HEK293 (cell line): ENCODE data around the gene PEPD.

Experiments
- CTCF ChIA-PET: fragments of 350-600 bp; formaldehyde crosslinking; extraction: SDS; loops from one replicate; lab custom pipeline; 2021; ENCODE audit warnings: antibody characterized with exemption; lab: Yijun Ruan, JAX
- POLR2A ChIA-PET: fragments of 300-600 bp; formaldehyde crosslinking; extraction: SDS; loops from one replicate; lab custom pipeline; 2020; ENCODE audit warnings: antibody characterized with exemption, inconsistent platforms; lab: Yijun Ruan, JAX
- H3K27ac ChIP-seq: fragments of 200-500 bp; sonication (Bioruptor generic); 2 replicates; pipeline ENCODE4 v1.5.1; 2014; ENCODE audit warnings: low read depth, low read length, control low read depth, inconsistent platforms; ENCODE audit errors: extremely low read depth
- H3K36me3 ChIP-seq, 2 experiments: fragments of 200-500 bp in 1 of 2; sonication (Bioruptor generic) in 1 of 2; 1 replicate in 1 of 2; 2 replicates in 1 of 2; pipeline ENCODE4 v1.5.1; 2014 to 2017; ENCODE audit warnings: inconsistent platforms in 2 of 2, low read length in 2 of 2; ENCODE audit not compliant: control insufficient read depth in 2 of 2, insufficient read depth in 1 of 2
- H3K4me1 ChIP-seq: fragments of 200-500 bp; sonication (Bioruptor generic); 2 replicates; pipeline ENCODE4 v1.5.1; 2014; ENCODE audit warnings: mild to moderate bottlenecking, low read length, inconsistent platforms; ENCODE audit not compliant: control insufficient read depth, insufficient read depth
- H3K4me3 ChIP-seq: 2 replicates; pipeline ENCODE4 v1.5.1; 2011; ENCODE audit warnings: low read depth, mild to moderate bottlenecking, control low read depth, low read length, moderate library complexity
- H3K9me3 ChIP-seq: fragments of 200-500 bp; sonication (Bioruptor generic); 2 replicates; pipeline ENCODE4 v1.5.1; 2014; ENCODE audit warnings: low read depth, low read length, inconsistent platforms; ENCODE audit not compliant: control insufficient read depth, insufficient read depth
- HOXA7 ChIP-seq: sonication (generic); formaldehyde crosslinking; IDR thresholded peaks from 2 replicates; pipeline ENCODE4 v1.8.1; 2022; ENCODE audit warnings: missing genetic modification reagents, borderline replicate concordance
- PBX3 ChIP-seq: sonication (generic); formaldehyde crosslinking; IDR thresholded peaks from 2 replicates; pipeline ENCODE4 v1.8.1; 2022; ENCODE audit warnings: mild to moderate bottlenecking, moderate library complexity, missing genetic modification reagents
- SCRT2 ChIP-seq: fragments of 450-650 bp; formaldehyde crosslinking; IDR thresholded peaks from 2 replicates; pipeline ENCODE4 v1.5.1; 2016; ENCODE audit warnings: missing biosample characterization, missing genetic modification characterization
- TSHZ1 ChIP-seq: fragments of 450-650 bp; formaldehyde crosslinking; IDR thresholded peaks from 2 replicates; pipeline ENCODE4 v1.5.1; 2016; ENCODE audit warnings: missing biosample characterization, missing genetic modification characterization, borderline replicate concordance
- ZBTB26 ChIP-seq: fragments of 450-650 bp; formaldehyde crosslinking; optimal IDR thresholded peaks from 2 replicates; pipeline ENCODE3; 2016; ENCODE audit warnings: missing biosample characterization, mild to moderate bottlenecking, missing genetic modification characterization
- ZNF112 ChIP-seq: fragments of 450-650 bp; formaldehyde crosslinking; IDR thresholded peaks from 2 replicates; pipeline ENCODE4 v1.5.0; 2017; ENCODE audit warnings: missing biosample characterization, missing genetic modification characterization
- ZNF18 ChIP-seq: fragments of 450-650 bp; formaldehyde crosslinking; IDR thresholded peaks from 2 replicates; pipeline ENCODE4 v1.5.1; 2016; ENCODE audit warnings: missing biosample characterization, missing genetic modification characterization
- ZNF37A ChIP-seq: fragments of 450-650 bp; IDR thresholded peaks from 2 replicates; pipeline ENCODE4 v1.5.1; 2018; ENCODE audit warnings: missing biosample characterization, missing genetic modification characterization
- ZNF48 ChIP-seq: fragments of 450-650 bp; formaldehyde crosslinking; IDR thresholded peaks from 2 replicates; pipeline ENCODE4 v1.5.1; 2016; ENCODE audit warnings: missing biosample characterization, missing genetic modification characterization
- ZNF558 ChIP-seq: fragments of 450-650 bp; formaldehyde crosslinking; IDR thresholded peaks from 2 replicates; pipeline ENCODE4 v1.5.1; 2016; ENCODE audit warnings: missing biosample characterization, missing genetic modification characterization
- ZNF600 ChIP-seq: fragments of 450-650 bp; formaldehyde crosslinking; IDR thresholded peaks from 2 replicates; pipeline ENCODE4 v1.5.1; 2016; ENCODE audit warnings: missing biosample characterization, missing genetic modification characterization
- ZNF639 ChIP-seq: fragments of 450-650 bp; formaldehyde crosslinking; IDR thresholded peaks from 2 replicates; pipeline ENCODE4 v1.5.1; 2016; ENCODE audit warnings: missing biosample characterization, missing genetic modification characterization
- ZNF660 ChIP-seq: fragments of 450-650 bp; IDR thresholded peaks from 2 replicates; pipeline ENCODE4 v1.5.1; 2018; ENCODE audit warnings: missing biosample characterization, mild to moderate bottlenecking, missing genetic modification characterization
- ZNF692 ChIP-seq: fragments of 450-650 bp; formaldehyde crosslinking; IDR thresholded peaks from 2 replicates; pipeline ENCODE4 v1.5.1; 2016; ENCODE audit warnings: missing biosample characterization, missing genetic modification characterization
- ZNF747 ChIP-seq: fragments of 450-650 bp; formaldehyde crosslinking; IDR thresholded peaks from 2 replicates; pipeline ENCODE4 v1.5.1; 2016; ENCODE audit warnings: missing biosample characterization, missing genetic modification characterization
- ZNF777 ChIP-seq: fragments of 450-650 bp; formaldehyde crosslinking; IDR thresholded peaks from 2 replicates; pipeline ENCODE4 v1.5.1; 2017; ENCODE audit warnings: missing biosample characterization, missing genetic modification characterization, borderline replicate concordance
- ZSCAN5A ChIP-seq: fragments of 450-650 bp; formaldehyde crosslinking; IDR thresholded peaks from 2 replicates; pipeline ENCODE4 v1.5.1; 2016; ENCODE audit warnings: missing biosample characterization, missing genetic modification characterization

The PEPD gene

GRCh38 chr19:33518541-33518940 is 3.0 kb downstream of the PEPD start (continued):
- no peak for TF ChIP-seq ZSCAN5A (tag by site-specific recombination)
- TF ChIP-seq HOXA7 (CRISPR knock-in tag), result no peak
- TF ChIP-seq ZNF639 (tag by site-specific recombination), result no peak

- no peak for TF ChIP-seq ZBTB26 (tag by site-specific recombination)
- peaks cover 12% of the 10 kb centered on the region for H3K4me1 ChIP-seq
- no peaks in the 10 kb centered on the region; a peak in 1 of 3 replicates for H3K36me3 ChIP-seq
- CTCF ChIA-PET, result no interaction called here
- no peaks in the 10 kb centered on the region for H3K9me3 ChIP-seq
- H3K27ac ChIP-seq, result no peak overlapping the region
- H3K4me3 ChIP-seq, result no peak overlapping the region
- POLR2A ChIA-PET, result no interaction called here
Observed at GRCh38 chr19:33517922-33518321, 3.7 kb downstream of the PEPD start.

GRCh38 chr19:33515921-33516320 is 5.7 kb downstream of the PEPD start:
- POLR2A ChIA-PET, result no interaction called here
- no peak overlapping the region for H3K4me3 ChIP-seq
- H3K9me3 ChIP-seq, result no peaks in the 10 kb centered on the region
- peaks cover 6% of the 10 kb centered on the region for H3K4me1 ChIP-seq
- H3K36me3 ChIP-seq, result peaks cover 0 to 8% of the 10 kb centered on the region in 2 experiments; a peak in 2 of 3 replicates
- H3K27ac ChIP-seq, result no peak overlapping the region
- no peak for TF ChIP-seq PBX3
- TF ChIP-seq ZNF777 (tag by site-specific recombination), result no peak
- no peak for TF ChIP-seq ZNF747 (tag by site-specific recombination)
- no peak for TF ChIP-seq ZNF660
- no peak for TF ChIP-seq SCRT2 (tag by site-specific recombination)
- TF ChIP-seq ZNF37A, result no peak
- no peak for TF ChIP-seq ZNF112 (tag by site-specific recombination)
- no peak for TF ChIP-seq TSHZ1
- TF ChIP-seq ZNF600, result no peak
- TF ChIP-seq ZNF18 (tag by site-specific recombination), result no peak
- no peak for TF ChIP-seq ZNF48 (tag by site-specific recombination)
- no peak for TF ChIP-seq ZNF558 (tag by site-specific recombination)
- TF ChIP-seq ZNF692 (tag by site-specific recombination), result no peak
- CTCF ChIA-PET, result no interaction called here
